NCI-H128 (cell line): ENCODE measurements around the gene HFM1.
"Not testable (repeated sequence)": the region's sequence is repeated elsewhere in the genome, so short reads cannot be mapped to it uniquely, and the experiment has no call there.

Experiments
- DNase-seq: peaks from one replicate; lab custom pipeline; 2025; ENCODE audit not compliant: unreplicated experiment; lab: John Stamatoyannopoulos, UW

The HFM1 gene

GRCh38 chr1:91404151-91405012 lies at the start of gene HFM1:
HFM1 (minus strand) TSS chr1:91404837; CDS start chr1:91401082, 3,755 bp downstream.
- DNase-seq: peak; percentile 67

GRCh38 chr1:91454136-91454535 lies 49.5 kb upstream of the HFM1 start:
- DNase-seq: no peak

- DNase-seq: no peak
Measured at GRCh38 chr1:91450260-91450659, 45.6 kb upstream of the HFM1 start.

- not testable (repeated sequence) for DNase-seq
Measured at GRCh38 chr1:91447782-91448181, 43.1 kb upstream of the HFM1 start.

- DNase-seq: not testable (repeated sequence)
Measured at GRCh38 chr1:91441980-91442379, 37.3 kb upstream of the HFM1 start.

GRCh38 chr1:91440847-91441246 lies 36.2 kb upstream of the HFM1 start:
- no peak for DNase-seq

- DNase-seq: no peak
Measured at GRCh38 chr1:91439016-91439415, 34.4 kb upstream of the HFM1 start.

- no peak for DNase-seq
Measured at GRCh38 chr1:91428182-91428798, 23.7 kb upstream of the HFM1 start.

GRCh38 chr1:91427741-91428140 lies 23.1 kb upstream of the HFM1 start:
- DNase-seq: no peak

GRCh38 chr1:91422523-91422922 lies 17.9 kb upstream of the HFM1 start:
- not testable (repeated sequence) for DNase-seq

GRCh38 chr1:91412371-91412770 lies 7.7 kb upstream of the HFM1 start:
- no peak for DNase-seq

GRCh38 chr1:91406773-91407389 lies 2.2 kb upstream of the HFM1 start:
- DNase-seq: no peak

- no peak for DNase-seq
Measured at GRCh38 chr1:91402023-91402422, 2.6 kb downstream of the HFM1 start.

GRCh38 chr1:91400133-91400725 lies 4.4 kb downstream of the HFM1 start:
- DNase-seq: no peak

- no peak for DNase-seq
Measured at GRCh38 chr1:91398291-91398690, 6.3 kb downstream of the HFM1 start.

GRCh38 chr1:91397605-91398004 lies 7.0 kb downstream of the HFM1 start:
- DNase-seq: no peak

GRCh38 chr1:91393042-91393441 lies 11.6 kb downstream of the HFM1 start:
- no peak for DNase-seq

GRCh38 chr1:91386109-91386508 lies 18.5 kb downstream of the HFM1 start:
- no peak for DNase-seq

- DNase-seq: no peak
Measured at GRCh38 chr1:91383456-91383855, 21.2 kb downstream of the HFM1 start.

GRCh38 chr1:91381844-91382243 lies 22.8 kb downstream of the HFM1 start:
- DNase-seq: no peak

- DNase-seq: no peak
Measured at GRCh38 chr1:91374086-91374485, 30.6 kb downstream of the HFM1 start.

- not testable (repeated sequence) for DNase-seq
Measured at GRCh38 chr1:91372230-91372629, 32.4 kb downstream of the HFM1 start.
